HG03558 (cell line): ENCODE data around the gene LRMDA.

Source experiments
- ATAC-seq: cut with Tn5 transposase; IDR thresholded peaks from one replicate; pipeline ENCODE4 v1.9.1; 2021; ENCODE audit warnings: moderate number of reproducible peaks; ENCODE audit not compliant: unreplicated experiment; ENCODE audit errors: extremely low read depth

Gene LRMDA

DNA sequence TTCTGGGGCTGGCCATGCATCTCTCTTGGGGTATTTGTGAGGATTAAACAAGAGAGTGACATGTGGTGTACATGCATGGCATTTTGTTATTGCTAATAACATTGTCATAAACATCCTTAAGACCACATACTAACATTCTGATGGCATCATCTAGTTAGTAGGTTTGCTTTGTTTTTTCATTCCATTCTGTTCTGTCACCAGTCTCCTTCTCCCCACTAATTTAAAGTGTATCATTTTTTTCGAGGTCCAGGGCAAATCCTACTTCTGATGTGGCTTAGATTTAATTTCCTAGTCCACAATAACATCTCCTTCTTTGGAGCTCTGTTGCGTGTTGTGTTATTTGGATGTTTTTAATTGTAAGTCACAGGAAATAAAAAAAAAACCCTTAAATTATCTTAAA, 248.1 kb downstream of the LRMDA start:
- ATAC-seq, result no peak

DNA sequence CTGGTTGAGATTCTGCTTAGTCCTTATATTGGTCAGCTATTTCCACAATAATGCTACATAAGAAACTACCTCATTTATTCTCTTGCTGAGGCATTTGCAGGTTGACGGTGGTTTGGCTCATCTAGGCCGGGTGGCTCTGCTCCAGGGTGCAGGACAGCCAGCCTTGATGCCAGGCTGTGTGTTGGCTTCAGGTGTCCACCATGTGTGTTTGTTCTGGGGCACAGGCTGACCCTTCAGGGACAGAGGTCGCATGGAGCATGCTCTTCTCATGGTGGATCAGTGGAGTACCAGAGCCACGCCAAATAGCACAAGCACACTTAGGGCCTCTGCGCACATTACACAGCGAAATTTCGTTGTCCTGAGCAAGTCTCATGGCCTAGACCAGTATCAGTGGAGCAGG, 249.9 kb downstream of the LRMDA start:
- no peak for ATAC-seq

DNA sequence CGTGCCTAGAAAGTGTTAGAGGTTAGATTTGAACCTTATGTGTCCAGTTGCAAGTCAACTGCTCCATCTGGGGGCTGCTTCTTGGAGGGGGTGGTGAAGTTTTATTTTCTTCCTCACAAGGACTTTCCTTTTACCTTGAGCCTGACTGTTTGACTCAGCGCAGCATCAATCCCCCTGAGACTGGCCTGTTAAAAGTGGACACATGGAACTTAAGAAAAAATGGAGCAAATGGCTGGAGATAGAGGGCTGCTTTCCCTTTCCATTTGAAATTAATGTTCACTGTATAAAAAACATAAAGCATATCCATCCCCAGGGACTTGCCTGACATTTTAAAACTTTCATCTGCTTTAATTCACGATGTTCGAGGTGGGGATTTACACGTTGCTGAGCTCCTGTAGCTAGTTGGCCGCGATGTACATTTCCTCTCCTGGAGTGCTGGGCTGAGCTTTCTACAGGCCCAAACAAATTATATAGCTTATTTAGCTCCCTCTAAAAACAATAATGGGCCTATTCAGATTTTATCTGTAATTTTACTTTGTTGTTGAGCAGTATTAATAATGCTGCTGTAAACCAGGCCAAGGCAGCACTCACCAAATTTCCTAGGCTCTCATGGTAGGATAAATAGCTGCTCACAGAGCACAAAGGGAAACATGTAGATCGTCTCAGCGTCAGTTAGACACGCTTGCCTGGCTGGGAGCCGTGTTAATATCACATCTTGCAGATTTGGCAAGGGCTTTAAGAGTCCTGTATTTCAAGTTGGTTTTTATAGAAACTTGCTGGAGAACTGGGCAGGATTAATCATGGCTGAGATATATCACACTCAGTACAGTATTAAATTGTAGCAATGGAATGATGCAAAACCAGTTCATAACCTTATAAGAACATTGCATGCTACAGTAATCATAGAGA, 251.5 kb downstream of the LRMDA start:
- no peak for ATAC-seq

DNA sequence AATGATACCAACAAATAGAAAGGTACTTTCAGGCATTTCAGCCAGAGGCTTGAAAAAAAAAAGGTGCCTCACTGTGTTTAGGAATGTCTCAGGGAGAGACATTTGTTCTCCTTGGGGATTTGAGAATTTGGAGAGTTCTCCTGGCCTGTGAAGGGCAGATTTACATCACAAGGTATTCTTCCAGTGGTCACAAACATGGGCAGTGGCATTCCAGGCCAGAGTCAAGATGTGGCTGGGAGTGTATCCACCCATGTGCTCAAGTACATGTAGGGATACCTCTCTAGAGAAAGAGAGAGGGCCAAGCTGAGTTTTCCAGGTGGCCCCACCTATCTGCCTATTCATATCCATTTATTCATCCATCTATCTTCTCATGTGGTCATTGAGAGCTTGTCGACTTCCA, 253.8 kb downstream of the LRMDA start:
- ATAC-seq, result no peak

DNA sequence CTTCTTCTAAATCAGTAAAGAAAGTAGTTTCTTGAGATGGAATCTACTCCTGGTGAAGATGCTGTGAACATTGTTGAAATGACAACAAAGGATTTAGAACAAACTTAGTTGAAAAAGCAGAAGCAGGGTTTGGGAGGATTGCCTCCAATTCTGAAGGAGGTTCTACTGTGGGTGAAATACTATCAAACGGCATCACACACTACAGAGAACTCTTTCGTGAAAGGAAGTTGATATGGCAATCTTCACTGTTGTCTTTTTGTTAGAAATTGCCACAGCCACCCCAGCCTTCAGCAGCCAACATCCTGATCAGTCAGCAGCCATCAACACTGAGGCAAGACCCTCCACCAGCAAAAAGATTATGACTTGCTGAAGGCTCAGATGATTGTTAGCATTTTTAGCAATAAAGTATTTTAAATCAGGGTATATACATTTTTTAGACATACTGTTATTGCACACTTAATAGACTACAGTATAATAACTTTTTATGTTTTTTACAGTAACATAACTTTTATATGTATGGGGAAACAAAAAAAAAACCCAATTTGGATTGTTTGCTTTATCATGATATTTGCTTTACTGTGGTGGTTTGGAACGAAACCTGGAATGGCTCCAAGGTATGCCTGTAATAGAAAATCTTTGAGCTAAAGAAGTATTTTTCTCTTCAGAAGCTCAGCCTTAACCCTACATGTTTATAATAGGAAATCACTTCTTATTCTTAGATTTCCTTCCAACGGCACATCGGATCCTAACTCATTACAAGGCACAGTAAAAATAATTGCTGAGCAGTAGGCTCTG, 257.3 kb downstream of the LRMDA start:
- no peak for ATAC-seq

DNA sequence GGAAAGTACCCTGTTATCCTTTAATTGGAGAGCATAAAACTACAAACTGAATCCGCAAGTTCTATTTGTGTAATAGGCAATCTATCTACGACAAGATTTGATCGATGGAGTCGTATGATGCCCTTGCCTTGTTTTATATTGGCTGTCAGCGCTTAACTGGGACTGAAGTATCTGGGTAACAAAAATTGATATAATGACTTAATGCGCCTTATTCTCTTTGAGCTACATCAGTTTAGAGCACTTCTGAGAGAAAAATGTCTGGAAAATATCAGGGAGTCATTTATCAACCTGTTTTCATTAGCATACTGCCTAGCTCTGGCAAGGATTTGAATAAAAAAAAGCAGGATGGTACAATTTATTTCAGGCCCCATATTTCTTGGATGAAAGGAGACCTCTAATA, 262.1 kb downstream of the LRMDA start:
- ATAC-seq, result no peak

DNA sequence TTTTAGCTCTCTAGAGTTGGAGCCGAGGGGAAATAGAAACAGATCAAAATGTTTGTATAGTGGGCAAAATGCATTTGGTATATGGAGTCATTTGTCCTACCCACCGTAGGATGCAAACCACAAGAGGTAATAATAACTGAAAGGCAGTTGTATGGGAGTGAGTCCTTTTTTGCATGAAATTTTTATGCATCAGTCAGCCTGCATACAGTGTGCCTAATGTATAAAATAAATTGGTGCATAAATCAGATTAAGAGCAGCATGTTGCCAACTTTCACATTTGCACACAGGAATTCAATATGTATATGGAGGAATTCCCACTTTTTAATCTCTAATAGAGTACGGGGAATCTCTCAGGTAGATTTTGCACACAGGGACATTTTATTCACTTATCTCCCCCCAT, 262.8 kb downstream of the LRMDA start:
- no peak for ATAC-seq

DNA sequence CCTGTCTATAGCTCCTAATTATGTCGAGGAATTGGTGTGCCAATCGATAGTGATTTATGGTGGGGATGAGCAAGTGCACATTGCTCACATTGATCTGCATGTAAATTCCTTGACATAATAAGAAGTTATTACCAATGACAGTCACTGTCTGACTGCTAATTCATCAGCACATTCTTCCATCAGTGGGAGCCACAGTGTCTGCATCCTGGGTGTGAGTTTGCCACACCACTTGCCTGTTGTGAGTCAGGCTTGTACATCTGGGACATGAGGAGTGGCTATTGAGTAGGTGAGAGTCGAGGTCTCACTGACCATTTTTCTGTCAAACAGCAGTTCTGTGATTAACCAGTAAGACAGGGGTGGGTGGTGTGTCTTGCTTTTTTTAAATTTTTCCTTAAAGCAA, 263.4 kb downstream of the LRMDA start:
- no peak for ATAC-seq

DNA sequence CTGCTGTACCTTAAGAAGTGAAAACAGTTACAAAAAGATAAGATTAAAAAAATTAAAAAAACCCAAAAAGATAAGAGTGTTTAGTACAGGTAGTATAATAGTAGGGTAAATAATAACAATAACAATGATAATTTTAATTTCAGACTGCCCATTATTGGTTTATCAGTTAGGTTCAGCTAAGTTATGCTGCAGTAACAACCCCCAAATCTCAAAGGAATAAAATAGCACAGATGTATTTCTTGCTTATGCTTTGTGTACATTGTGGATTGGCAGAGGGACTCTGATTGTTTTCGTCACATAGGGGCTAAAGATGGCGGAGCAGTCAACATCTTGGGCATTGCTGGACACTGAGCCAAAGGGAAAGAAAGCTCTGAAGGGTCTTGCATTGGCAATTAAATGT, 264.6 kb downstream of the LRMDA start:
- no peak for ATAC-seq

DNA sequence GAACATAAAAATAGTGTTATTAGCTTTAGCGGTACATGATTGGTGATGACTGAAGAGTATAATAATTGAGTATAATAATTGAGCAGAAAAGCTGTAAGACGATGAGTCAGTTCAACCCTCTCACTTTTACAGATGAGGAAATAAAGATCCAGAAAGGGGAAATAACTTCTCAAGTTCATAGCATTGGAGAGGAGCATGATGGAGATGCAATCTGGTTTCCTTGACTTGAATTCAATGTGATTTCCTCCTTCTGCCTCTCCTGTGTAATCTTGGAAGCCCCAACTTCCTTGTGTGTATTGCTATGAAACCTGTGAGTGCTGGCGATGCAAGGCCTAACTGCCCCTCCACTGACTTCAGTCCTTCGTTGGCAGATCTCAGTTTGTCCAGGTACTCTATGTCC, 265.1 kb downstream of the LRMDA start:
- ATAC-seq, result no peak

DNA sequence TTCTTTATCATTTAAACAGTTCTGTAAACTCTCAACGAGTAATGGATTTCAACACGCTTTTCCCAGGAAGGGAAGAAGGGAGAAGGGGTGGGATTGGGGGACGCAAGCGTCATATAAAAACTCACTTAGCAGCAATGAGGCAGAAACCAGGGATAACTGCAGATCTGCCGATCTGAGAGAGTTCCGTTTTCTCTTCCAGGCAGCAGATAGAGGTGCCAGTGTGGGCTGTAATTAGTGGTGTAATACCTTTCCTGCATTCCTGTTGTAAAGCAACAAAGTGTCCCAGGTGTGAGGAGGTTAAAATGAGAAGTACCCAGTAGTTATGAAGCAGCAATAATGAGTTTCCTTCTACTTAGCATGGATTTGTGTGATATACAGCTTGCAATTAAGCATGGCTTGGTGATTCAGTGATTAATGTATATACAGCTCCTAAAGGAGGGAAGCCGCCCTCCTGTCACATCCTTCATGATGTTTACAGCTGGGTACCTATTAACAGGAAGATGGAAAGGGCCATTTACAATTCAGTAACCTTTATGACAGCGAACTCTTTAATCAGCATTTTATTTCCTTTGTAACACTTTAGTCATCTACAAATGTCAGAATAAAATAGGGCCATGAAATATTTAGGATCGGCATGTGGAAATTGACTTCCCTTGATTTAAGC, 271.9 kb downstream of the LRMDA start:
- ATAC-seq, result no peak

DNA sequence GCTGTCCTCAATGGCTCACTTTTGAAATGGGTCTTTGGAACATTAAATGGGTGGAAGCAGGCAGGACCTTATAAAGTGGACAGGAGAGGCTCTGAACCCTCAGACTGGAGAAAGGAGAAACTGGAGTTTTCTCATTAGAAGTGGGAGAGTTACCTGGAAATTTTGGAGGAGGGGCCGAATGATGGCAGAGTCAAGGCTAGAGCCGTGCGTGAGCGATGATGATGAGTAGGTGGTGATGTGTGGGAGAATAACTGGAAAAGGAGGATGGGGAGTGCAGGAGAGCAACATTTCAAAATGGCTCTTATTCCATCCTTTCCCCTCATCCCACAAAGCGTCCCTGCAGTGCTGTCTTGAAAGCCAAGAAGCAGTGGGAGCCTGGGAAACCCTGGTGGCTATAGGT, 274.0 kb downstream of the LRMDA start:
- no peak for ATAC-seq

DNA sequence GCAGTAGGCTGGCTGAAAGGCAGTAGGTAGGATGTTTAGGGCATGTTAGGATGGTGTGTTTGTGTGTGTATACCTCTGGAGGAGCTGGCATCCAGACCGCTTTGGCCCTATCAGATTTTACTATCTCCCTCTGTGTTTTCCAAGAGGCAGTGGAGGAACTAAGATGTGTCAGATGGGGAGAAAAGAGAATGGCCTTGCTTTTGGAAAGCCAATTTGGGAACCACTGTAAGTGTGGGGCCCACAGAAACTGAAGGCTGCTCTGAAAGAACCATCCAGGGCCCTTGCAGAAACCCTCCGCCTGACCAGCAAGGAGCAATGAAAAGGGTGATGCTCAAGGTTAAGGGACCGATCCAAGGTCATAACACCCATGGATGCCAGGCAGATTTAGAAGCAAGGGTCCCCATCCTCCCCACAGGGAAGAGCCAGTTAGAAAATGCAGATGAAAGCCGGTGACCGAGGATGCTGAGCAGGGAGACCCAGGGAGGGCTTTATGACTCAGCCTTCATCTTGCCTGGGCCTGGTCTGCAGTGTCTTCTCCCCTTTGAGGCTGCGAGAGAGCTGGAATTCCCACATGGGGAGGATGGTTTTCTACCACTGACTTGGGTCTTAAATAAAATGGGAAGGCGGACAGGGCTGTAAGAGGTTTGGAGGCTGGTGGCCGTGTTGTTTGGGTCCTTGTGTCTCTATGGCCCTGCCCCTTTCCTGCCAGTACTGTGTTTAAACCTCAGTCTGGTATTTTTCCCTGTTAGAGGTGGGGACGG, 275.8 kb downstream of the LRMDA start:
- no peak for ATAC-seq

DNA sequence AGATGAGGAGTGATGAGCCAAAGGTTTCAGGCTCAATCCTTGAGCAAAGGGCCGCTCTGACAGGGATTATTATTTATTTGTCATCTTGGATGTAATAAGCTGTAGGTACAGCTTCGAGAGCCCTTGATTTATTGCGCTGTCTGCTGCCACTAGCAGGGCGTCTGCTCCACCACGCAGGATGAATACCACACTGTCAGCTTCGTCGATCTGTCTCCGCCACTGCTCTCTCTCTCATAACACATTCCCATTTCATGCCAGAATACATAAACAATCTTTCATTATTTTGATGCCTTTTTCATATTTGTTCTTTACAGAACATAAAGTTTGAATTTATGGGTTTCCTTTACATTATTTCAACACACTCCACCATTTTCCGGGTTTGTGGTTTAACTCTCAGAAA, 276.6 kb downstream of the LRMDA start:
- no peak for ATAC-seq

DNA sequence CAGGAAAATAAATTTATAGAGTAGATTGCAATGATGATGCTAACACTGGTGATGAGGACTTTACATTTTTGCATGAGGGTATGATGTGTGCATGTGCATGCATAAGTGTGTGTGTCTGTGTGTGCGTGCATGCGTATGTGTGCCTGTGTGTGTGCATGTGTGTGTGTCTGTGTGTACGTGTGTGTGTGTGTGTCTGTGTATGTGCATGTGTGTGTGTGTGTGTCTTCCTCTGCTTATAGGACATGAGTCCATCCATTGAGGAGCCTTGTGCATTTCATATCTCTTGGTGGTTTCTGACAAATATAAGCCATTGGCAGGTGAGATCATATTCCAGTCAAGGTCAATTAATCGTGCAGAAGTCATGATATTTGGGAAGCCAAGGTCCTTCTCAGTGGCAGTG, 277.8 kb downstream of the LRMDA start:
- ATAC-seq, result no peak

DNA sequence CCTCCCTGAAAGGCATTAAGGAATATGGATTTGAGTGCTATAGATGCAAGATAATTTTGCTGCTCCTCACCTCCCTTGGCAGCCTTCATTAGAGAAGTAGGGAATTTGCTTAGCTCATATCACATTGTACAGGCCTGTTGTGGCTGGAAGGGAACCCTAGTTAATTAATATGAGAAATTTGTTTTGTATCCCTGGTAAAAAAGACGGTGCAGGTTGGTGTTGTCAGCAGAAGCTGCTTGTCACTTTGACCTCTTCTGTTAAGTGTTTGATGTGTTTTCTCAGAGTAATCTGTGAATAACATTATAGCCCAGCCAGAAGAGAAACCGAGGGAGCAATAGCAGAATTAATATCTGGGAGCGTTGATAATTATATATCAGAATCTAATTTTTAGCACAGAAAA, 278.4 kb downstream of the LRMDA start:
- no peak for ATAC-seq

DNA sequence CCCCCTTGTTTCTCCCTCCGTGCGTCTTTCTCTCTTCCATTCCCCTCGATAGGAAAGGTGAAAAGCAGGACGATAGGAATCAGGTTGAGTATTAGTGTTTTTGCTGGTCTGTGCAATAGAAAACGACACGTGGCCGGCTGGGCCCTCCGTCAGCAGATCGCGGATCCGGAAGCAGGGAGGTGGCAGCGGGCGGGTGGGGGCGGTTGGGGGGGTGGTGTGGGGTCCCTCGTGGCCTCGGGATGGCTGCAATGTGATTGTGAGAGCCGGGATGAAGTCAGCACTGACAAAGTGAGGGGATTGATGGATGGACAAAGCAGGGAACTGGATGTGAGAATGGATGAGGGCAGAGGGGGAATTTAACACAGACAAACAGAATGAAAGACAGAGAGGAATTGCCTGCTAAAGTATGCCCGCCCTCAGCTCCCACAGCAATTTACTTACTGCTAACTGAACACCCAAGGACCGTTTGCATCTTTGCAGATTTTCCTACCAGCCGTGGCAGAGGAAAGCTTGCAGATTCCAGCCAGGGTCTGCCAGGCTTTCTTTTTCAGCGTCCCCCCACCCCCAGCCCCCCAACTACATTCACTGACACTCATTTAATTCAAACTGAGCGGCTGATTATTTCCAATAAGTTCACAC, 280.9 kb downstream of the LRMDA start:
- ATAC-seq, result no peak

DNA sequence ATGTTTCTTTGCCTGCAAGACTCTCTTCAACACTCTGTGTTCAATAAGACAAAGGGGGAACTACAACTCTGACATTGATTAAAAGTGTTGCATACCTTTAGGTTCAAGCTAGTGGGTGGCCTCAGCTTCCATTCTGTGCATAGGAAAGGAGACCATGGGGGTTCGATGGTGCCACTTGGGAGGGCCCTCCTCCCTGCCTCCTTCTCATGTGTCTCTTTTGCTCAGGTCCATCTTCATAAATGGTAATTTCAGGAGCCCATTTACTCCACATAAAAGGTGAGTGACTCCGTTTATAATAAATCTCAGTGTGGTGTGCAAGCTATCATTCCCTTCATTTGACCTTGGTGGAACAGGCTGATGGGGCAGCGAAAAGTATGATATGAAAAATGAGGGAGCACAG, 285.1 kb downstream of the LRMDA start:
- no peak for ATAC-seq

DNA sequence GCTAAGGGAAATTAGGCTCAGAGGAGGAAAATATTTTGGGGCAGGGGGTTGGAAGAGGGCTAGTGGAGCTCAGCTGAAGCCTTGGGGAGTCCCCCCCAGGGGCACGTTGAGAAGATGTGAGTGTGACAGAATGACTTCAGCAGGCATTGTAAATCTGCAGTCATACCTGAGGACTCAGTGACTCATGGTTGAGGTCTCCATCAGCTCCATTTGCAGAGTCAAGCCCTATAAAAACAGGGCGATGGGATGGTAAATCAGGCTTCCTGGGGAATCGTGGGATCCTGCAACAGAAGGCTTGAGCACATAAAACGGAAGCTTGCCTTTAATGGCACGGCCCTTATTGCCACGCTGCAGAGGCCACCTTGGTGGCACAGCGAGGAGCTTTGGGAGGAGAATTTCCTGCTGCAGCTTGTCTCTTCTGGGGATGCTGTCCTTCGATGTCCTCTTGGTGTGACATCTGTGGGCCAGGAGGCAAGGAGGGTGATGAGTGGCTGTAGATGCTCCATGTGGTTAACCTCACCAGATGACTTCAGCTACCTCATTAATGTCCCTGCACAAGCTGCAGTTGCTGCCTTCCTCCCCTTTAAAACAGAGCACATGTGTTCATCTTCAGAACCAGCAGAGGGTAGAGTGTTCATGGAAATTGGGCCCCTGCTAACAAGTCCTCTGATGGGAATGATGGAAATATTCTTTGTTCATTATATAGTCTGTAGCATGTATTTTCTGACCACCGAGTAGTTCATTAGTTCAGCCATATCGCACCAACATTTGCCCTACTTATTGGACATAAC, 285.9 kb downstream of the LRMDA start:
- ATAC-seq, result no peak
